ENCODE measurements around the gene PARP12. TPM values are rescaled to one million over a fixed set of nuclear protein-coding genes. Genes with fewer than 3 reads are reported as not detected.

PARP12 gene
- total RNA-seq, 1 donor from 2014 or later: 3.4 TPM

GRCh38 chr7:140017034-140017433, 45.7 kb downstream of the PARP12 start:
- Mint-ChIP-seq H3K27ac (no peak overlapping the region), H3K9me3 (ENCODE audit: low read depth) (no peaks in the 10 kb centered on the region), H3K36me3 (ENCODE audit: insufficient read depth) (no peaks in the 10 kb centered on the region), H3K4me3 (ENCODE audit: low read depth) (no peak overlapping the region), H3K27me3 (peaks cover 38% of the 10 kb centered on the region), H3K4me1 (ENCODE audit: low read depth) (peaks cover 4% of the 10 kb centered on the region)
- no peak for DNase-seq (ENCODE audit: low spot score, unreplicated experiment)
- no peak for TF ChIP-seq CTCF (IDR thresholded peaks at IDR 0.05; ENCODE audit: unreplicated experiment)

- H3K27me3 Mint-ChIP-seq: peaks cover 37% of the 10 kb centered on the region
- TF ChIP-seq CTCF (IDR thresholded peaks at IDR 0.05; ENCODE audit: unreplicated experiment): no peak
- H3K27ac Mint-ChIP-seq: no peak overlapping the region
- H3K36me3 Mint-ChIP-seq (ENCODE audit: insufficient read depth): no peaks in the 10 kb centered on the region
- no peak for DNase-seq (ENCODE audit: low spot score, unreplicated experiment)
- H3K9me3 Mint-ChIP-seq (ENCODE audit: low read depth): no peaks in the 10 kb centered on the region
- H3K4me3 Mint-ChIP-seq (ENCODE audit: low read depth): no peak overlapping the region
- H3K4me1 Mint-ChIP-seq (ENCODE audit: low read depth): peaks cover 4% of the 10 kb centered on the region
These were observed 46.2 kb downstream of the PARP12 start for GRCh38 chr7:140016540-140016939.

GRCh38 chr7:140015471-140015970, 47.2 kb downstream of the PARP12 start:
- H3K4me1 Mint-ChIP-seq (ENCODE audit: low read depth): peaks cover 4% of the 10 kb centered on the region
- DNase-seq (ENCODE audit: low spot score, unreplicated experiment): no peak
- no peak for TF ChIP-seq CTCF (IDR thresholded peaks at IDR 0.05; ENCODE audit: unreplicated experiment)
- no peak overlapping the region for H3K4me3 Mint-ChIP-seq (ENCODE audit: low read depth)
- no peaks in the 10 kb centered on the region for H3K36me3 Mint-ChIP-seq (ENCODE audit: insufficient read depth)
- no peak overlapping the region for H3K27ac Mint-ChIP-seq
- no peaks in the 10 kb centered on the region for H3K9me3 Mint-ChIP-seq (ENCODE audit: low read depth)
- H3K27me3 Mint-ChIP-seq: peaks cover 41% of the 10 kb centered on the region

GRCh38 chr7:140014123-140014522, 48.6 kb downstream of the PARP12 start:
- no peak overlapping the region for H3K4me3 Mint-ChIP-seq (ENCODE audit: low read depth)
- no peaks in the 10 kb centered on the region for H3K36me3 Mint-ChIP-seq (ENCODE audit: insufficient read depth)
- no peaks in the 10 kb centered on the region for H3K9me3 Mint-ChIP-seq (ENCODE audit: low read depth)
- peaks cover 31% of the 10 kb centered on the region for H3K27me3 Mint-ChIP-seq
- DNase-seq (ENCODE audit: low spot score, unreplicated experiment): no peak
- peaks cover 4% of the 10 kb centered on the region for H3K4me1 Mint-ChIP-seq (ENCODE audit: low read depth)
- no peak overlapping the region for H3K27ac Mint-ChIP-seq
- no peak for TF ChIP-seq CTCF (IDR thresholded peaks at IDR 0.05; ENCODE audit: unreplicated experiment)

- H3K36me3 Mint-ChIP-seq (ENCODE audit: insufficient read depth): no peaks in the 10 kb centered on the region
- no peak overlapping the region for H3K27ac Mint-ChIP-seq
- peaks cover 27% of the 10 kb centered on the region for H3K27me3 Mint-ChIP-seq
- no peak overlapping the region for H3K4me3 Mint-ChIP-seq (ENCODE audit: low read depth)
- H3K9me3 Mint-ChIP-seq (ENCODE audit: low read depth): no peaks in the 10 kb centered on the region
- peaks cover 4% of the 10 kb centered on the region for H3K4me1 Mint-ChIP-seq (ENCODE audit: low read depth)
- no peak for TF ChIP-seq CTCF (IDR thresholded peaks at IDR 0.05; ENCODE audit: unreplicated experiment)
- DNase-seq (ENCODE audit: low spot score, unreplicated experiment): no peak
These were observed 49.1 kb downstream of the PARP12 start for GRCh38 chr7:140013676-140014075.
